HG02623 (cell line): ENCODE data around the gene CCSER2.
"Not testable (repeated sequence)": the region's sequence is repeated elsewhere in the genome, so short reads cannot be mapped to it uniquely, and the experiment has no call there.

ENCODE experiments used
- ATAC-seq: cut with Tn5 transposase; IDR thresholded peaks from one replicate; pipeline ENCODE4 v1.9.1; 2021; ENCODE audit warnings: moderate library complexity; ENCODE audit not compliant: unreplicated experiment

Gene CCSER2

GRCh38 chr10:84517554-84517953 lies 189.2 kb downstream of the CCSER2 start:
- no peak for ATAC-seq

- ATAC-seq = no peak
These were observed 190.8 kb downstream of the CCSER2 start for GRCh38 chr10:84519235-84519634.

- ATAC-seq = no peak
These were observed 192.6 kb downstream of the CCSER2 start for GRCh38 chr10:84521013-84521412.

DNA sequence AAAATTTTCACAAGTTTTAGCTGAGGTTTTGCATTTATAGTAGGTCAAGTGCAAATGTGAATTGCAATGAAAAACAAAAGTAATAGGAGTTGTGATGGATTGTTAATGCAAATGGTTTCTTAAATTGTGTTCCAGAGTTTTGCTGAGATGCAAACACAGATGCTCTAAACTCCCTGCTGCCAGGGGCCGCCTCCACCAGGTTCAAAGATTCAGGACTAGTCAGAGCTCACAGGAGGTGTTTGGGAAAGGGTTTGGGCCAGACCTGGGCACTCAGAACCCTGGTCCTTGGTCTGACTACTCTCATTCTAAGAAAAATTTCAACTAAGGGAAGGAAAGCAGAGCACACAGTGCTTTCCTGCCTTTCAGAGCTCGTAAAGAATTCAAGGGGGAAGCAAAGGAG lies 193.1 kb downstream of the CCSER2 start:
- ATAC-seq = no peak

GRCh38 chr10:84522612-84523462 lies 194.4 kb downstream of the CCSER2 start:
- no peak for ATAC-seq

DNA sequence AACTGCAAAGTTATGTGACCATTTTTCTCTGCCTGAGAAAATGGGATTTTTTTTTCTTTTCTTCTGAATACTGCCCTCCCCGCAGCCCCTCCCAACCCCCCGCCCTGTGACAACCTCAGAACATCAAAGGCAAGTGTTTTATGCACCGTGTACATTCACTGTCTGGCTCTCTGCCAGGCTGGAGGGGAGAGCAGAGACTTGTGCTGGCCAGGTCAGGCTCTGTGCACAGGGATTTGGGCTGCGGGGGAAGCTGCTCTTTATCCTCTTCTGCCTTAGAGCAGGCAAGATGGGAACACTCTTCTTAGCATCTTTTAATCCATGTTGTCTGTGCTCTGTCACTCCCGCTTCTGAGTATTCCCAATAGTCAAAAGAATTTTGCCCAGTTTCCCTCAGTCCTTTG lies 195.1 kb downstream of the CCSER2 start:
- ATAC-seq = no peak

GRCh38 chr10:84524435-84524834 lies 196.0 kb downstream of the CCSER2 start:
- no peak for ATAC-seq

DNA sequence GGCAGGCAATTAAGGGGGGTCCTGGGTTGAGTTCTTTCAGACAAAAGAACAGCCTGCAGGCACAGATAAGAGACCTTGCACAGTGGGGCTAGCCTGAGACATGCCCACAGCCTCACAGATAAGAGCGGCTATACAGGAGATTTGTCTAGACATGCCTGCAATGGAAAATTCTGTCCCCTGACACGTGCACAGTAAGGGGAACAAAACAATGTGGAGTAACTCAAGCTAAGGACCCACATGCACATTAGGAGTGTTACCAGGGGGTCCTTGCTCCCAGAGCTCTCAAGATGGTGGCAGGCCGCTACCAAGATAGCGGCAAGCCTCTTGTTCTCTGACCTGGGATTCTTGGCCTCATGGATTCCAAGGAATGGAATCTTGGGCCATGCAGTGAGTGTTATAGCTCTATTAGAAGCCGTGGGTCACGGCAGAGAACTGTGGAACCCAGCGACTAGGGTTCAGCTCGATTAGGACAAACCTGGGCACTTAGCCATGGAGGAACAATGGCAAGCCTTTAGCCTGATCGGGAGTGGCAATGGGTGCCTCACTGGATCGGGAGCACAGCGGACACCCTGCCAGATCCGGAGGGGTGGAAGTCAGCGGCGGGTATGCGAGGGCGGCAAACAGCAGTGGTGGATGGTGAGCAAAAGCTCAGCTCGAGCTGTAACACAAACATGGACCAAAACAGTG lies 196.9 kb downstream of the CCSER2 start:
- no peak for ATAC-seq

GRCh38 chr10:84525807-84526182 lies 197.4 kb downstream of the CCSER2 start:
- not testable (repeated sequence) for ATAC-seq

- ATAC-seq = not testable (repeated sequence)
These were observed 199.0 kb downstream of the CCSER2 start for GRCh38 chr10:84527386-84527785.

GRCh38 chr10:84528526-84528925 lies 200.1 kb downstream of the CCSER2 start:
- ATAC-seq = not testable (repeated sequence)

DNA sequence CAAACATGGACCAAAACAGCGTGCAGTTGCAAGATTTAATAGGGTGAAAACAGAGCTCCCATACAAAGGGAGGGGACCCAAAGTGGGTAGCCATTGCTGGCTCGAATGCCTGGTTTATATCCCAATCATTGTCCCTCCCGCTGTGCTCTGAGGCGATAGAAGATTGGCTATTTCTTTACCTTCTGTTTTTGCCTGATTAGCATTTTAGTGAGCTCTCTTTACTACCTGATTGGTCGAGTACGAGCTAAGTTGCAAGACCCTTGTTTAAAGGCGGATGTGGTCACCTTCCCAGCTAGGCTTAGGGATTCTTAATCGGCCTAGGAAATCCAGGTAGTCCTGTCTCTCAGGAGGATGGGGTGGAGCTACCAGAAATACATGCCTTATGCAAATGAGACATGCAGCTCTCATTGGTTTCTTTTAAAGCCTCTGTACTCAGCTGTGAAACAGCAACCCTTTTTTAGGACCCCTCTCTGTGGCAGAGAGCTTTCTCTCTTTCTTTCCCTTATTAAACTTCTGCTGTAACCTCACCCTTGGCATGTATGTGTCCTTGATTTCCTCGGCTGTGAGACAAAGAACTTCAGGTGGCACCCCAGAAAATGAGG lies 202.4 kb downstream of the CCSER2 start:
- no peak for ATAC-seq

GRCh38 chr10:84531396-84531795 lies 203.0 kb downstream of the CCSER2 start:
- no peak for ATAC-seq

GRCh38 chr10:84534168-84534567 lies 205.8 kb downstream of the CCSER2 start:
- ATAC-seq = no peak

DNA sequence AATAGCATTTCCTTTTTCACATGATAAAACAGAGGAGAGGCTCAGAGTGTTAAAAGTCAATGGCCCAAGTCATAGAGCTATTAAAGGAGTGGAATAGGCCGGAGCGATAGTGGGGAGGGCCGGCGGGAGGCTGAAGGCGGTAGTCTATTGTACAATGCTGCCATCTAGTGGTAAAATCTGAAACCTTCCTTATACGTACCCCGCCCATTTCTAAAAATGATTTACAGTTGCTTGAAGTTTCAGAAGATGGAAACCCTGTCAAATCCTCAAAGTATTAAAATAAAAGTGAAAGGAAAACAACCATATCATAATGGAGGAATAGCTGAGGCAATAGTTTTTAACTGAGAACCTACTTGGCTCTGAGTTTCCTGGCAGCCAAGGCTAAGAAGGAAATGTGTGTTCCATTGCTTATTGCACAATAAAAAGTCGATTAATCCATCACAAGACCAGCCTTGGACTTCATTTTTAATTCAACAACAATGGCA lies 209.1 kb downstream of the CCSER2 start:
- ATAC-seq = peak; percentile 52

DNA sequence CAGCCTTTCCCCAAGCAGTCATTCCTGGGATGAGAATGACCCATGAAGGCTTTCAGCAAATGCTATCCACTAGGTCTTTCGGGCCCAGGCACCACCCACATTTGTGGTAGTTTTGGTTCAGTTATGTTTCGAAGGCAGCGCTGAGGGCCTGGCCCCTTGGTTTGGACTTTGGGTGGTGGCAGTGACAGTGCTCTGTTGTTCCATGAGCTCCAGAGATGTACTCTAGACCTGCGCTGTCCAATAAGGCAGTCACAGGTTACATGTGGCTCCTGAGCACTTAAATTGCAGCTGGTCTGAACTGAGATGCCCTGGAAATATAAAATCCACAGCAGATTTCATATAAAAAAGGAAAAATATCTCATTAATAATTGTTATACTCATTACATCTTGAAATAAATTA lies 209.6 kb downstream of the CCSER2 start:
- ATAC-seq = no peak

- no peak for ATAC-seq
These were observed 210.8 kb downstream of the CCSER2 start for GRCh38 chr10:84539216-84539615.

DNA sequence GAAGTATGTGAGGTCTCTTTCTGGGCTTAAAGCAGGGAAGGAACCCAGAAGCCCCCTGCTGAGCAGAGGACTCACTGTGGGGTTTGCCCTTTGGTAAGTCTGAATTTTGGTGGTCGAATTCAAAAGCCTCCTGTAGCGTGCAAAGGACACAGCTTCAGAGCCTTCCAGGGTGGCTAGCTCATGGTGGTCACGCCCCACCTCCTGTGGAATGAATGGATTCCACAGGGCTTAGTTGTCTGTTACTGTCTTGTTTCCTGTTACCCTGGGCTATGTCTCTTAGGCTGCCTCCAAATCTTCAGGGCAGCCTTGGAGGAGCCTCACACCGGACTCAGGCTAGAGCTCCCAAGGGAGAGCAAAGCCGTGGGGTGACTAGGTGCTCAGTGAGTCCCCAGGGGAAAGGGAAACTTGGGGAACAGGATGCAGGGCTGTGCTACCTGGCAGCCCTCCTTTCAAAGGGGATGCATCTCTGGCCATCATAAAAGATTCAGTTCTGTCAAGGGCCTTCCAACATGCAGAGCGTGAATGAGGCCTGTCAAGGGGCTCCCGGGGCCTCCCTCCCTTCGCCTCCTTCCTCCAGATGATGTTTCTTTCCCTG lies 211.7 kb downstream of the CCSER2 start:
- peak; percentile 2 for ATAC-seq

DNA sequence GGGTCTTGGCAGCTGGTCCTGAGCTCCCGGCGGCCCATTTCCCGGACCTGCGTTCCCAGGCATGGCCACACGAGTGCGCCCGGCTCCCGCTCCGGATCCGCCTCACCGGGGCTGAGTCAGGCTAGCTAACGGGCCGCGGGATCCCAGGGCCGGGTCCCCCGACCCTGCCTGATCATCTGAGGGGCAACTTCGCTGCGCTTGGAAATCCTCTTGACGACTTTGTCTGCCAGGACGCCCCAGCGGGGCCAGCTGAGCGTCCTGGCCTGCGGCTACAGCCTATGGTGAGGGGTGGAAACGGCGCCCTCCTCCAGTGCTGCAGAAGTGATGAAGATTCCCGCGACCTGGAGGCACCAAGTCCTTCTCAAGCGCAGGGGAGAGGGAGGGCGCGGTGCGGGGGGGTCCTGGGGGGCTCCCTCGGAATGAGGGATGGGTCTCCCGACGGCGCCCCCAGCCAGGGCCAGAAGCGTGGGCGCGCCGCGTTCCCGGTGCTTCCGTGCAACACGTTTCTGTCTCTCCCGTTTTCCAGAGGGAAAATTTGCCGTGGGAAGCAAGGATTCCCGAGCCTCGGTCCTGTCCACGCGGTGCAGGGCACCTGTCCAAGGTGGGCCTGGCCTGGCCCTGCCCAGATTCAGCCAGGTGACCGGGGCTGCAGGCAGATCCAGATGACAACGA lies 212.4 kb downstream of the CCSER2 start:
- ATAC-seq = peak; percentile 84

- no peak for ATAC-seq
These were observed 212.9 kb downstream of the CCSER2 start for GRCh38 chr10:84541289-84541637.
